LNCaP clone FGC (cell line): ENCODE data around the gene CHP2.
"Not testable (repeated sequence)": the region's sequence is repeated elsewhere in the genome, so short reads cannot be mapped to it uniquely, and the experiment has no call there.

Source experiments
- DNase-seq: peaks from one replicate; pipeline ENCODE4 v3.0.0-alpha.2; 2011; ENCODE audit warnings: low read depth
- H3K4me3 ChIP-seq: 2 replicates; pipeline ENCODE4 v1.5.1; 2011; ENCODE audit warnings: mild to moderate bottlenecking, low read depth, low read length, control low read depth
- TF ChIP-seq, protein P1 (sequence below): IDR thresholded peaks from 2 replicates; pipeline ENCODE4 v1.5.1; 2012; ENCODE audit warnings: mild to moderate bottlenecking; ENCODE audit not compliant: control insufficient read depth, insufficient read depth; ENCODE audit errors: extremely low read depth

The CHP2 gene

DNA sequence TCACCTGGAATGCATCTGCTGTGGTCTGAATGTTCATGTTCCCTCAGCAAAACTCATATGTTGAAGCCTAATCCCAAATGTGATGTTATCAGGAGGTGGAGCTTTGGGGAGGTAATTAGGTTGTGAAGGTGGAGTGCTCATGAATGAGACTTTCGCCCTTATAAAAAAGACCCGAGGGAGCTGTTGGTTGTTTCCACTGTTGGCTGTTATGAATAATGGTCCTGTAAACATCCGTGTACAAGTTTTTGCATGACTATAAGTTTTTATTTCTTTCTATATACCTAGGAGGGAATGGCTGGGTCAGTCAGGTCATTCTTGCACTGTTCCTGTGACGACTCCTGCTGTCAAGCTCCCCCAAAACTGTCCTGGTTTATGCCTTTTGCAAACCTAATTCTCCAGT, 9.6 kb upstream of the CHP2 start:
- TF ChIP-seq, protein P1, sequence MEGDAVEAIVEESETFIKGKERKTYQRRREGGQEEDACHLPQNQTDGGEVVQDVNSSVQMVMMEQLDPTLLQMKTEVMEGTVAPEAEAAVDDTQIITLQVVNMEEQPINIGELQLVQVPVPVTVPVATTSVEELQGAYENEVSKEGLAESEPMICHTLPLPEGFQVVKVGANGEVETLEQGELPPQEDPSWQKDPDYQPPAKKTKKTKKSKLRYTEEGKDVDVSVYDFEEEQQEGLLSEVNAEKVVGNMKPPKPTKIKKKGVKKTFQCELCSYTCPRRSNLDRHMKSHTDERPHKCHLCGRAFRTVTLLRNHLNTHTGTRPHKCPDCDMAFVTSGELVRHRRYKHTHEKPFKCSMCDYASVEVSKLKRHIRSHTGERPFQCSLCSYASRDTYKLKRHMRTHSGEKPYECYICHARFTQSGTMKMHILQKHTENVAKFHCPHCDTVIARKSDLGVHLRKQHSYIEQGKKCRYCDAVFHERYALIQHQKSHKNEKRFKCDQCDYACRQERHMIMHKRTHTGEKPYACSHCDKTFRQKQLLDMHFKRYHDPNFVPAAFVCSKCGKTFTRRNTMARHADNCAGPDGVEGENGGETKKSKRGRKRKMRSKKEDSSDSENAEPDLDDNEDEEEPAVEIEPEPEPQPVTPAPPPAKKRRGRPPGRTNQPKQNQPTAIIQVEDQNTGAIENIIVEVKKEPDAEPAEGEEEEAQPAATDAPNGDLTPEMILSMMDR, result no peak
- no peak overlapping the region for H3K4me3 ChIP-seq
- no peak for DNase-seq

DNA sequence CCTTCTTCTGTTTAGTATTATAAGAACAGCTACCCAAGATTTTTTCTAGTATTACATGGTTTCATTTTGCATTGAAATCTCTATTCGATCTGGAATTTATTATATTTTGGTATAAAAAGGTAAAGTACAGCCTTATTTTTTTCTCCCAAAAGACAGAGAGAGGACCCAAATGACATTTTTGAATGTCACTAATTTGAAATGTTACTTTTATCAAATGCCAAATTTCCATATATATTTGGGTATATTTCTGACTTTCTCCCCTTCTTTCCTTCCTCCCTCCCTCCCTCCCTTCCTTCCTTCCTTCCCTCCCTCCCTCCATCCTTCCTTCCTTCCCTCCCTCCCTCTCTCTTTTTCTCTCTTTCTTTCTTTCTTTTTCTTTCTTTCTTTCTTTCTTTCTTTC, 6.2 kb upstream of the CHP2 start:
- no peak overlapping the region for H3K4me3 ChIP-seq
- DNase-seq, result no peak
- TF ChIP-seq, protein P1, result no peak

DNA sequence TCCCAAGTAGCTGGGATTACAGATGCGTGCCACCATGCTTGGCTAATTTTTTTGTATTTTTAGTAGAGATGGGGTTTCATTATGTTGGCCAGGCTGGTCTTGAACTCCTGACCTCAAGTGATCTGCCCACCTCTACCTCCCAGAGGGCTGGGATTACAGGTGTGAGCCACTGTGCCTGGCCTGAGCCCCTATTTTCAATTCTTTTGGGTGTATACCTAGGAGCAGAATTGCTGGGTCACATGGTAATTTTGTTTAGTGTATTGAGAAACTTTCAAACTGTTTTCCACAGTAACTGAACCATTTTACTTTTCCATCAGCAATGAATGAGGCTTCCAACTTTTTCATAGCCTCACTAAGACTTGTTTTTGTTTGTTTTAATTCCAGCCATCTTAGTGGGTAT, 3.8 kb upstream of the CHP2 start:
- DNase-seq, H3K4me3 ChIP-seq: not testable (repeated sequence)

DNA sequence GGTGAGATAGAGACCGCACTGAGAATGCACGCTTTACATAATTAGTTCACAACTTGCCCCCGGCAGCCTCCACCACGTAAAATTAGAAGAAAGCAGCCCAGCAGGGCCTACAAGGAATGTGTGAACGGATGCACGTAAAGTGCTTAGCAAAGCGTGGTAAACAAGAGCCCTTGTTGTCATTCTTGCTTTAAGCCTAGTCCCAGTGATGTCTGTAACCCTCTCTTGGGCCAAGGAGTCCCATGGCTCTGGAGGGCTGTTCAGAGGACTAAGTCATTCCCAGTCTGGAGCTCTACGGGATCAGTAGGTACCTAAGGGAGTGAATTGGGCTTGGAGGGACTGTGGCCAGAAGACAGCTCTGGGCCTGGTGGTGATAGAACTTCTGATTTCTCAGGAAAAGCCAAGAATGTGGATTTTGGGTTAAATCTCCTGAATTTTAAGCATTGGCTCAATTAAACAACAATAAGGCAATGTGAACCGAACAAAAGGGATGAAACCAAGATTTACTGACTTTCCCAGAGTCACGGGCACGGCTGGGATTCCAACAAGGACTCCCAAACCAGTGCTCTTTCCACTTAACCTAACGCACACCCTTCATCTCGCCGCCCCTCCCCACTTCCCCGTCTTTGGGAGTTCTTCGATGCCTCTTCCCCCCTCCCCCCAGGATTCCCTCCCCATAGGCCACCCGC, 775 bp upstream of the CHP2 start:
- no peak overlapping the region for H3K4me3 ChIP-seq
- DNase-seq, result no peak
- TF ChIP-seq, protein P1, result no peak

DNA sequence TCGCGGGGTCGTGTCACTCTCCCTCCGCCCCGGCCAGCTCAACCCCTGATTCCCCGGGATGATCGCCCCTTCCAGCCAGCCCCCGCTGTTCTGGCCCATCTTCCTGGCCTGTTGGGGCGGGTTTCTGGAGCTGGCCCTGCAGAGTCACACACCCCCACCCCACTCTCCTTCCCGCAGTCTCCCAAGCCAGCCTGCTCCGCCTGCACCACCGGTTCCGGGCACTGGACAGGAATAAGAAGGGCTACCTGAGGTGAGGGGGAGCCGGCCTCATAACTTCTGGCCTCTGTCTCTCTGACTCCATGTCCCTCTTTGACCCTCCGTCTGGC, 621 bp downstream of the CHP2 start:
- TF ChIP-seq, protein P1, result no peak
- H3K4me3 ChIP-seq, result no peak overlapping the region
- no peak for DNase-seq

DNA sequence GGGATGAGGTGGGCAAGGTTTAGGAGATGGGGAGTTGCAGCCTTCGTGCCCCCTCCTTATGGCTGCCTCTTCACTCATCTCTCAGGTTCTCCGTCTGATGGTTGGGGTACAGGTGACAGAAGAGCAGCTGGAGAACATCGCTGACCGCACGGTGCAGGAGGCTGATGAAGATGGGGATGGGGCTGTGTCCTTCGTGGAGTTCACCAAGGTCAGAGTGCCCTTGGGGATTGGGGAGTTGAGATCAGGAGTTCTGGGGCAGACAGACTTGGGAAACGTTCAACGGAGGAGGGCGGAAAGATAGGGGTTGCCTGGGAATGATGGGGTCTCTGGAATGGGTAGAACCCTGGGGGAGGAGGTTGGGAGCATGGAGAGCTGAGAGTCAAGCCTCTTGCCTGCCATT, 2.3 kb downstream of the CHP2 start:
- TF ChIP-seq, protein P1, result no peak
- no peak for DNase-seq
- no peak overlapping the region for H3K4me3 ChIP-seq

DNA sequence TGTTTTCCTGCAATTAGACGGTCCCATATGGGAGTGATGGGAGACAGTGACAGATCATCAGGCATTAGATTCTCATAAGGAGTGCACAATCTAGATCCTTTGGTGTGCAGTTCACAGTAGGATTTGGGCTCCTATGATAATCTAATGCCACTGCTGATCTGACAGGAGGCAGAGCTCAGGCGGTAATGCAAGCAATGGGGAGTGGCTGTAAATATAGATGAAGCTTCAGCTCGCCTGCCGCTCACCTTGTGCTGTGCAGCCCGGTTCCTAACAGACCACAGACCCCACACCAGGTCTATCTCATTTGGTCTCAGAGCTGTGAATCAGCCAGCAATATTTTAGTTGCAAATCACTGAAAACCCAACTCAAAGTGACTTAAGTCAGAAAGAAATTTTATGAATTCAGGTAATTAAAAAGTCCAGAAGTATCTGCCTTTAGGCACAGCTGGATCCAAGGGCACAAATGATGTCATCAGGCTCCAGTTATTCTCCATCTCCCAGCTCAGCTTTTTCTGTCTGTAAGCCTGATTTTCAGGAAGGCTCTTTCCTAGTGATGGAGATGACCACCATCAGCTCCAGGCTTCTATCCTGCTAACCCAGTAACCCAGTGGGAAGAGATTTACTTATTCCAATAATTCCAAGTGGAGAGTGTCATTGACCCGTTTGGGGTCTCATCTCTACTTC, 3.3 kb downstream of the CHP2 start:
- no peak for DNase-seq
- H3K4me3 ChIP-seq, result no peak overlapping the region
- TF ChIP-seq, protein P1, result no peak
